CD14-positive monocyte (primary cell): ENCODE data around the gene BDH1. TPM values are rescaled to one million over a fixed set of nuclear protein-coding genes. Genes with fewer than 3 reads are reported as not detected.
A peak's percentile ranks its signal among the peaks of the same experiment; 100 is the strongest.

Experiments used
- DNase-seq, 3 donors: peaks; one replicate each; pipeline ENCODE4 v3.0.0-alpha.2; 2011 to 2022
- H2AFZ ChIP-seq: 2 replicates; pipeline ENCODE4 v1.6.0; 2012; ENCODE audit warnings: mild to moderate bottlenecking, low read depth, low read length, inconsistent platforms; ENCODE audit not compliant: insufficient read depth, poor library complexity, severe bottlenecking
- H3K27ac ChIP-seq, 2 donors: 1 replicate in 1 of 2; 2 replicates in 1 of 2; pipeline ENCODE4 v1.5.1; 2012 to 2013; ENCODE audit warnings: low read length in 2 of 2, control low read depth in 1 of 2, inconsistent platforms in 1 of 2, low read depth in 1 of 2, mild to moderate bottlenecking in 1 of 2
- H3K27me3 ChIP-seq, 2 donors: one replicate each; pipeline versions ENCODE4 v1.6.0 to v1.6.1; 2011 to 2013; ENCODE audit warnings: low read length in 2 of 2; ENCODE audit not compliant: control insufficient read depth in 2 of 2, insufficient read depth in 2 of 2
- H3K36me3 ChIP-seq, 2 donors: replicated peaks in 1 of 2; 1 replicate in 1 of 2; 2 replicates in 1 of 2; pipeline versions ENCODE4 v1.5.1 to v1.6.1; 2012 to 2013; ENCODE audit warnings: low read length in 2 of 2, control low read depth in 1 of 2, inconsistent platforms in 1 of 2, mild to moderate bottlenecking in 1 of 2; ENCODE audit not compliant: insufficient read depth in 2 of 2, control insufficient read depth in 1 of 2
- H3K4me1 ChIP-seq, 2 donors: 1 replicate in 1 of 2; 2 replicates in 1 of 2; pipeline versions ENCODE4 v1.5.1 to v1.6.1; 2012 to 2013; ENCODE audit warnings: low read length in 2 of 2, control low read depth in 1 of 2, inconsistent platforms in 1 of 2, mild to moderate bottlenecking in 1 of 2, moderate library complexity in 1 of 2; ENCODE audit not compliant: insufficient read depth in 2 of 2, control insufficient read depth in 1 of 2
- H3K4me2 ChIP-seq: replicated peaks from 2 replicates; pipeline ENCODE3; 2012; ENCODE audit warnings: low read length, moderate library complexity, mild to moderate bottlenecking; ENCODE audit not compliant: poor library complexity, severe bottlenecking; ENCODE audit errors: extremely low read depth
- H3K4me3 ChIP-seq, 3 experiments: fragments of 200-600 bp in 1 of 3; sonication (generic) in 1 of 3; replicated peaks in 1 of 3; 1 replicate in 2 of 3; 2 replicates in 1 of 3; pipeline ENCODE4 v1.5.1; 2011 to 2013; ENCODE audit warnings: low read length in 3 of 3, mild to moderate bottlenecking in 3 of 3, control low read depth in 2 of 3, low read depth in 2 of 3, inconsistent platforms in 1 of 3, moderate library complexity in 1 of 3
- H3K79me2 ChIP-seq: 2 replicates; pipeline ENCODE4 v1.6.0; 2012; ENCODE audit warnings: mild to moderate bottlenecking, control low read depth, inconsistent platforms, low read length, moderate library complexity; ENCODE audit not compliant: insufficient read depth
- H3K9ac ChIP-seq: 2 replicates; pipeline ENCODE4 v1.6.0; 2017; ENCODE audit warnings: low read length, mild to moderate bottlenecking; ENCODE audit not compliant: insufficient read depth, poor library complexity, severe bottlenecking
- H3K9me3 ChIP-seq, 2 donors: replicated peaks in 1 of 2; 1 replicate in 1 of 2; 2 replicates in 1 of 2; pipeline versions ENCODE4 v1.5.1 to v1.6.1; 2012 to 2013; ENCODE audit warnings: low read length in 2 of 2, control low read depth in 1 of 2; ENCODE audit not compliant: control insufficient read depth in 1 of 2, insufficient read depth in 1 of 2
- H4K20me1 ChIP-seq: 2 replicates; pipeline ENCODE4 v1.6.0; 2012; ENCODE audit warnings: mild to moderate bottlenecking, low read length, control low read depth, moderate library complexity; ENCODE audit not compliant: insufficient read depth
- H3K27ac Mint-ChIP-seq, 7 donors: one replicate each; pipeline ENCODE4 v1.8.0; 2020; ENCODE audit warnings: mild to moderate bottlenecking in 7 of 7, mixed read lengths in 7 of 7, moderate library complexity in 6 of 7, inconsistent platforms in 2 of 7
- H3K27me3 Mint-ChIP-seq, 3 donors: one replicate each; pipeline ENCODE4 v1.8.0; 2021 to 2022; ENCODE audit warnings: low read depth in 3 of 3, mild to moderate bottlenecking in 3 of 3, mixed read lengths in 3 of 3, moderate library complexity in 3 of 3, inconsistent platforms in 1 of 3
- H3K36me3 Mint-ChIP-seq, 2 donors: one replicate each; pipeline ENCODE4 v1.8.0; 2020; ENCODE audit warnings: mixed read lengths in 2 of 2, inconsistent platforms in 1 of 2, mild to moderate bottlenecking in 1 of 2
- H3K4me1 Mint-ChIP-seq: one replicate; pipeline ENCODE4 v1.8.0; 2020; ENCODE audit warnings: mild to moderate bottlenecking, mixed read lengths
- H3K4me3 Mint-ChIP-seq, 2 donors: one replicate each; pipeline ENCODE4 v1.8.0; 2020; ENCODE audit warnings: mild to moderate bottlenecking in 2 of 2, mixed read lengths in 2 of 2, moderate library complexity in 1 of 2
- H3K9me3 Mint-ChIP-seq, 7 donors: one replicate each; pipeline ENCODE4 v1.8.0; 2020 to 2022; ENCODE audit warnings: mixed read lengths in 7 of 7, mild to moderate bottlenecking in 6 of 7, moderate library complexity in 6 of 7, inconsistent platforms in 2 of 7
- WGBS: methylation state at CpG from one replicate; pipeline ENCODE4 v1.1.5; 2013; ENCODE audit warnings: missing lambda C conversion rate; ENCODE audit not compliant: insufficient coverage; 5-methylcytosine and 5-hydroxymethylcytosine counted together
- intact Hi-C, 2 donors: fragments of 100-400 bp; cut with micrococcal nuclease; formaldehyde crosslinking; loops; one replicate each; pipeline versions ENCODE4 v1.15.0 to v1.15.1; 2023
- polyA plus RNA-seq, 3 donors: library from polyadenylated mRNA; depleted of rRNA in 1 of 3; unstranded in 2 of 3; stranded (reverse) in 1 of 3; fragments of 300-500 nt in 2 of 3; fragments of >200 nt in 1 of 3; fragmentation: Illumina TruSeq in 2 of 3; gene quantifications; 1 replicate in 2 of 3; 2 replicates in 1 of 3; pipeline ENCODE4 v1.2.3, GENCODE V29; 2012 to 2021
- TF ChIP-seq, protein P1 (sequence below): fragments of 200-600 bp; IDR thresholded peaks from one replicate; pipeline ENCODE4 v1.8.0; 2022; ENCODE audit warnings: antibody characterized with exemption, mild to moderate bottlenecking

The BDH1 gene
- polyA plus RNA-seq, 3 donors, result 2.8 to 5.3 (median 5.2) TPM

GRCh38 chr3:197541756-197542539 lies 13.8 kb downstream of the BDH1 start:
- peak overlapping the region; percentile 77 for H2AFZ ChIP-seq
- H3K27ac ChIP-seq, result peak overlapping the region in 1 of 2 donors; percentile 69
- H3K4me3 ChIP-seq, result no peak overlapping the region
- peaks cover 48 to 53% of the 10 kb centered on the region in 2 donors for H3K4me1 ChIP-seq
- TF ChIP-seq, protein P1, sequence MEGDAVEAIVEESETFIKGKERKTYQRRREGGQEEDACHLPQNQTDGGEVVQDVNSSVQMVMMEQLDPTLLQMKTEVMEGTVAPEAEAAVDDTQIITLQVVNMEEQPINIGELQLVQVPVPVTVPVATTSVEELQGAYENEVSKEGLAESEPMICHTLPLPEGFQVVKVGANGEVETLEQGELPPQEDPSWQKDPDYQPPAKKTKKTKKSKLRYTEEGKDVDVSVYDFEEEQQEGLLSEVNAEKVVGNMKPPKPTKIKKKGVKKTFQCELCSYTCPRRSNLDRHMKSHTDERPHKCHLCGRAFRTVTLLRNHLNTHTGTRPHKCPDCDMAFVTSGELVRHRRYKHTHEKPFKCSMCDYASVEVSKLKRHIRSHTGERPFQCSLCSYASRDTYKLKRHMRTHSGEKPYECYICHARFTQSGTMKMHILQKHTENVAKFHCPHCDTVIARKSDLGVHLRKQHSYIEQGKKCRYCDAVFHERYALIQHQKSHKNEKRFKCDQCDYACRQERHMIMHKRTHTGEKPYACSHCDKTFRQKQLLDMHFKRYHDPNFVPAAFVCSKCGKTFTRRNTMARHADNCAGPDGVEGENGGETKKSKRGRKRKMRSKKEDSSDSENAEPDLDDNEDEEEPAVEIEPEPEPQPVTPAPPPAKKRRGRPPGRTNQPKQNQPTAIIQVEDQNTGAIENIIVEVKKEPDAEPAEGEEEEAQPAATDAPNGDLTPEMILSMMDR, result no peak
- peaks cover 18% of the 10 kb centered on the region for H3K79me2 ChIP-seq
- no peak overlapping the region for H3K4me2 ChIP-seq
- H3K36me3 Mint-ChIP-seq, result peaks cover 12 to 30% of the 10 kb centered on the region in 2 donors
- peaks cover 0 to 3% of the 10 kb centered on the region in 2 donors for H3K36me3 ChIP-seq
- H3K9me3 Mint-ChIP-seq, result peaks cover 0 to 2% (median 0%) of the 10 kb centered on the region in 7 donors
- H3K9ac ChIP-seq, result no peak overlapping the region
- no peaks in the 10 kb centered on the region for H4K20me1 ChIP-seq
- H3K9me3 ChIP-seq, result no peaks in the 10 kb centered on the region
- 98% methylated on average over 8 of the region's 13 CpGs for WGBS
- H3K4me1 Mint-ChIP-seq, result peaks cover 53% of the 10 kb centered on the region
- no peaks in the 10 kb centered on the region for H3K27me3 Mint-ChIP-seq
- no peak for DNase-seq
- peak overlapping the region in 4 of 7 donors; percentile 22 to 93 (median 62) for H3K27ac Mint-ChIP-seq
- H3K4me3 Mint-ChIP-seq, result no peak overlapping the region
- H3K27me3 ChIP-seq, result no peaks in the 10 kb centered on the region
- intact Hi-C loops, result no loop called here

- Histone ChIP-seq H3K36me3 (peaks cover 0 to 3% of the 10 kb centered on the region in 2 donors), H3K4me1 (peaks cover 39 to 43% of the 10 kb centered on the region in 2 donors), H3K9ac (no peak overlapping the region), H2AFZ (peak overlapping the region; percentile 6), H4K20me1 (no peaks in the 10 kb centered on the region), H3K9me3 (no peaks in the 10 kb centered on the region), H3K79me2 (peaks cover 12% of the 10 kb centered on the region), H3K27ac (no peak overlapping the region), H3K27me3 (no peaks in the 10 kb centered on the region), H3K4me3 (no peak overlapping the region), H3K4me2 (no peak overlapping the region)
- intact Hi-C loops, result no loop called here
- no peak for DNase-seq
- H3K9me3 Mint-ChIP-seq, result peaks cover 0 to 2% (median 0%) of the 10 kb centered on the region in 7 donors
- peaks cover 14 to 30% of the 10 kb centered on the region in 2 donors for H3K36me3 Mint-ChIP-seq
- H3K4me3 Mint-ChIP-seq, result no peak overlapping the region
- 70% methylated on average over 3 of the region's 3 CpGs for WGBS
- no peaks in the 10 kb centered on the region for H3K27me3 Mint-ChIP-seq
- H3K27ac Mint-ChIP-seq, result peak overlapping the region in 2 of 7 donors; percentile 60 to 82
- TF ChIP-seq, protein P1, result no peak
- H3K4me1 Mint-ChIP-seq, result peaks cover 43% of the 10 kb centered on the region
Observed at GRCh38 chr3:197540961-197541377, 14.8 kb downstream of the BDH1 start.
